ENCODE results near the gene OR5H14.

- TF ChIP-seq CTCF (IDR thresholded peaks at IDR 0.05) (no peak), POLR2A (IDR thresholded peaks at IDR 0.05) (no peak), POLR2AphosphoS5 (IDR thresholded peaks at IDR 0.05) (no peak), EP300 (IDR thresholded peaks at IDR 0.05) (no peak)
These were observed 4.0 kb downstream of the OR5H14 start for GRCh38 chr3:98151241-98151640.
